ENCODE results near the gene AKAP5. TPM values are rescaled to one million over a fixed set of nuclear protein-coding genes. Genes with fewer than 3 reads are reported as not detected.
"Not testable (repeated sequence)": the region's sequence is repeated elsewhere in the genome, so short reads cannot be mapped to it uniquely, and the experiment has no call there.

Gene AKAP5
- total RNA-seq, 1 donor from 2014 or later = 0.16 TPM

DNA sequence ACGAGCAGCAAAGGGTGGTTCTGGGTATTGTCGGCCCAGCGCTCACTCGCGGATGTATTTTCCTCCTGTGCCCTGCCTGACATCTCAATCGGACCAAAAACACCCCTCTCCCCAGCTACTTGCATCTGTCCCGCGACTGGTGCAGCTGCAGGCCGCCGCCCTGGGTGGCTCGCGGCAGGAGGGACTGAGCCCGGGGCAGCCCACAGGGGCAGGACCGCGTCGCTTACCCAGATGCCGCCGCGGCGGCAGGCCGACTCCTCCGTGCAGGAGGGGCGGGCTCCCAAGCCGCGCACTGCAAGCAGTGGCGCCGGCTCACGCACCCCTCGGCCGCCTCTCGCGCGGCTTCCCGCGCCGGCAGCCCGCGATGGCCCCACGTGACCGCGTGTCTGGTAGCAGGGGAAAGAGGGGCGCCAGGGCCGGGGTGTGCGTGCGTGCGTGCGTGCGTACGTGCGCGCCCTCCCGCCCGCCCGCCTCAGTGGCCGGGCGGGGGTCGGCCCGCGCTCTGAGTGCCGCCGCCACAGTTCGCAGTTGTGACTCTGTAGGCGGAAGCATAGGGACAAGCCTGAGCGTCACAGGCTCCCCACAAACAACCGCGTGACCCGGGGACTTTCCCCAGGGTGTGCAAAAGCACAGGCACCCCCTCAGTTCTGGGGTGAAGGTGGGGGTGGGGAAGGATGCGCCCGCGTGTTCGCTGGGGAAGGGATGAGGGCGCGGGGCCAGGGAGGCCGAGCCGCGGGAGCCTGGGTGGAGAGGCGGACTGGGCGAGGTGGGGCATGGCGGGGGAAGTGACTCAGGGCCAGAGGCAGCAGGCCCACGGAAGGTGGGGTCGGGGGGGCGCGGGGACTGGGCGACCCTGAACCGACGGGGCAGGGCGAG is 38.4 kb downstream of the AKAP5 start, which contains the start of gene ZBTB25:
TSS of gene ZBTB25 (minus strand) at position 405 of the 876 bp plus-strand sequence. CDS start 13,305 bp downstream, outside the sequence.
- peak; percentile 87 for ATAC-seq

GRCh38 chr14:64504310-64504896 is 39.1 kb downstream of the AKAP5 start, which contains the start of gene ZBTB1:
TSS of gene ZBTB1 (plus strand) at chr14:64504770. CDS start at chr14:64521505, 16,735 bp downstream.
- ATAC-seq = peak; percentile 70

DNA sequence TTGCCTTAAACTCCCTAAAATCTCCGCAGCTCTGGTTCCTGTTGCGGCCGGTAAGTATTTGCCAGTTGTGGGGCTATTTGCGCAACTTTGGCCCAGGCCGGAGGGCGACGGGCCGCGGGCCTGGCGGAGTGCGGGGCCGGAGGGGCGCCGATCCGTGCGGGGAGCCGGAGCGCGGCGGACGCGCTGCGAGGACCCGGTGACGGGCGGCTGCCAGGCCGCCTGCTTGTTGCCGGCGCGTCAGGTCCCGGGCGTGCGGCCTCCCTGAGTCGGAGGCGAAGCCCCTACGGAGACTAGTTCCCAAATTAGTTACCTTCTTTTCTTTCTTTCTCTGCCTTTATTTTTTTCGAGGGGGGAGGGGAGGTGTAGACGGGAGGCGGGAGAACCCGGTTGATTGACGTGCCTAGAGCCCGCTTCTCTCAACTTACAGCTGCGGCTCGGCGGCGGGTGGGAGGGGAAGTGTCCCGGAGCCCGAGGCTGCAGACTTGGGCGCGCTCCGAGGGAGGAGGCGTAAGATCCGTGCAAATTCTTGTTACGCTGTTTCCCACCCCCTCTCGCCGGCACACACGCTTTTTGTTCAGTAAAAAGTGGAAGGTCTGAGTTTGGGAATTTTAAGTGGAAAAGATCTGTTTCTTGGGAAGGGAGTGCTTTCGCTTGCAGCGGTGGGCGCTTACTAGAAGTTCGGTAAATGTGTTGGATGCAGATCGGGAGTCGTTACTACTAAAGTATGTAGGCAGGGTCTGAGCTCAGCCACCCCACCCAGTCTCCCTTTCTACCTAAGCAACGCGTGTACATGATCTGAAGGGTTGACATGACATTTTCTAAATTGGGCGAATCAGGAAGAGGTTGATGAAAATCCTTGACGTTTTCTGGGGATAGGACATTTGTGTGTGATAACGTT is 39.8 kb downstream of the AKAP5 start:
- ATAC-seq = peak; percentile 56

- no peak for ATAC-seq
These were observed 41.4 kb downstream of the AKAP5 start for GRCh38 chr14:64506721-64507120.

DNA sequence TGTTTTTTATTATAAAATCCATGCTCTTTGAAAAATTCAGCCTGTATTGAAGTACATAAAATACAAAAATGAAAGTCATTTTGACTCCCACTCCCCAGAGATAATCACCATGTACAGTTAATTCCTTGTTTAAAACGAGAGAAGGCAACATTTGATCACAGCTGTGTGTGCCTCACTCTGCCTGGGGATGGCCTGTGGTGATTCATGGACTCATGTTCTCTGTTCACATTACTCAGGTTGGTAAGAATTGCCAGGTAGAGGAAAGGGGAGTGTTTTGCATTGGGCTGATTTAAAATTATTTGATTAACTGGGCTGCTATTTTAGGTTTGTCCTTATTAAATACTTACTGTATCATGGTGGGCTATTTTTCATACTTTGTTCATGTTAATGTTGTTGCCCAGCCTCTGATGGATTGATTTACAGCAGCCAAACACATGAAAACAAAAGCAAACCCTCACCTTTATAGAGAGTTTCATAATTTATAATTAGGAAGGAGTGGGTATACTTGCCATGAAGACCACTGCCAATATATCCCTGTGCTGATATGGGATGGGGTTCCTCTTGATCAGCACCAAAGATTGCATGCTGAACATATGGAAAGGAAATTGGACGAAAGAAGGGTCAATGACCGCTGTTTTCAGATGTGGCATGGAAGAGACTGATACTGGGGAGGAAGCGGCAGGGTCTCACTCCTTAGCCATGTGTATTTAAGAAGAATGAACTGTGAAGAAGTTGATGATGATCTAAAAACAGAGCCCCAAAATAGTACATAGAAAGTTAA is 42.3 kb downstream of the AKAP5 start:
- no peak for ATAC-seq

- ATAC-seq = no peak
These were observed 43.0 kb downstream of the AKAP5 start for GRCh38 chr14:64508215-64508776.

DNA sequence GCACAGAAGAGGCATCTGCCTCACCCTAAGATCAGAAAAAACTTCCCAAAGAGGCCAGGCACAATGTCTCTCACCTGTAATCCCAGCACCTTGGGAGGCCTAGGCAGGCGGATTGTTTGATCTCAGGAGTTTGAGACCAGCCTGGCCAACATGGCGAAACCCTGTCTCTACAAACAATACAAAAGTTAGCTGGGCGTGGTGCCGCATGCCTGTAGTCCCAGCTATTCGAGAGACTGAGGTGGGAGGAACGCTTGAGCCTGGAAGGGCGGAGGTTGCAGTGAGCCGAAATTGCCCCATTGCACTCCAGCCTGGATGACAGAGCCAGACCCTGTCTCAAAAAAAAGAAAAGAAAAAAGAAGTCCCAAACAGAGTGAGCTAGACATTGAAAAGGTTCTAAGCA is 43.7 kb downstream of the AKAP5 start:
- no peak for ATAC-seq

DNA sequence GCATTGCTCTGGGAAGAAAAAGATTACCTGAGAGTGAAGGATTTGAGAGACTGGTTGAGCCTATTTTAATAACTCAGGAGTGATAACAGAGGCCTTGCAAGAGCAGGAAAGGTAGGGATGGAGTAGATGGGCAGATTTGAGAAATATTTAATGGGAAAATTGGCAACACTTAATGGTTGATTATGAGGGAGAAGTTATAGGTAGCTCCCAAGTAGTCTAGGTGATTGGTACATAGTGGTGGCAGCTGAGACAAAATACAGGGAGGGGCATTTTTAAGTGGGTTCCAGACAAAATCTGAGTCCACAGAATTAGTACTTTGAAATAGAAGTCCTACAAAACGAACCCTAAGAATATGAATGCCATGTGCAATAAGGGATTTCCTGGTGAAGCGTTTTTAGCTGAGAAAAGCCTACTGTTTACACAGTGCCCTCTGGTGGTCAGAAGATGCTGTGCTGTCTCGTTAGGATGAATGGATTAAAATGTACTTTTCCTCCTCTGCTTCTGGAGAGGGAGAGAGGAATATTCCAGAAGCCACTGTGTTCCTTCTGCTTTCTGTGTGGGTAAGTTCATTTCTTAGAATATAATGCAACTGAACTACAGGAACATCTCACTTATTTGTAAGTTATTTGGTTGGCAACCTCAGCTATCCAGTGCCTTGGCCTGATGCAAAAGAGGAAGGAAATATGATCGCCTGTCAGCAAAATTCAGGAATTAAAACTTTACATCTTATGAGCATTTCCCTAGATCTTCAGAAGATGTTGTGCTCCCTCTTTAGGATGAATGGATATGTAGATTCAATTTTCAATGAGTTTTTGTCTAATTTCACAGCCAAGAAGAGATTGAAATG is 45.7 kb downstream of the AKAP5 start:
- ATAC-seq = peak; percentile 61

DNA sequence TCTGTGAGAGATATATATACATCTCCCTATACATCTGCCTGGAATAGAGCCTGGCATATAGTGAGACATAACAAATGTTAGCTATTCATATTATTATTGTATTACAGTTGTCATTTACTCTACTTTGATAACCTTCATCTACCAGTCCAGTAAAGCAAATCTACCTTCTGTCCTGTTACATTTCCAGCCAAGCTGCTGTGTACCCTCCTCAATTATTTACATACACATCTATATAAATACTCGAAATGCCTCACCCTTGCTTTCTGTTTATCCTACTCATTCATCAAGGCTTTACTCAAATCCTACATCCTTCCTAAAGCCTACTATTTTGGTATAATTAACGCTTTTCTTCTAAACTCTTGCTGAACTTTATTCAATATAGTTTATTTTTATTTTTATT is 48.0 kb downstream of the AKAP5 start:
- ATAC-seq = no peak

DNA sequence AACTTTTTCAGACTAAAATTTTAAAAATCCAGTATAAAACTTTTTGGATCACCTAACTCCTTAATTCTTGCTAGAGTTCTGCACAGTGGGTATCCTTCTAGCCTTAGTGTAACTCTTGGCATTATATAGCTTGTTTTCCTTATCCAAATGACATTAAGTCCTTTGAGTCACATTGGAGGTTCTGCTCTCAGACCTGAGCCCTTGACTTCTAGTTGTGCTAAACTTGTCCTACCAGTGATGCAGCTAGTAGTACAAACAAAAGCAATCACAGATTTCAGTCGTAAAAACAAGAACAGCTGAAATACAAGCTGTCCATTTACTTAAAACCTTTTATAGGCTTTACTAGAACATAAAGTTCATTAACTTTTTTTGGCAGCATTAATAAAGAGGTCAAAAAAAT is 49.8 kb downstream of the AKAP5 start:
- peak; percentile 45 for ATAC-seq

- no peak for ATAC-seq
These were observed 51.7 kb downstream of the AKAP5 start for GRCh38 chr14:64516969-64517368.

DNA sequence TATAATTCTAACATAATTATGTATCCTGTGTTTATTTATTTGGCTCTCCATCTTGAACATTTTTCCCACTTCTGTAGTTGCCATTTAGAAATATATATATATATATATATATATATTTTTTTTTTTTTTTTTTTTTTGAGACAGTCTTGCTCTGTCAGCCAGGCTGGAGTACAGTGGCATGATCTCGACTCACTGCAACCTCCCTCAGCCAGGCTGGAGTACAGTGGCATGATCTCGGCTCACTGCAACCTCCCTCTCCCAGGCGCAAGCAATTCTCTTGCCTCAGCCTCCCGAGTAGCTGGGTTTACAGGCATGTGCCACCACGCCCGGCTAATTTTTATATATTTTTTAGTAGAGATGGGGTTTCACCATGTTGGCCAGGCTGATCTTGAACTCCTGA is 52.4 kb downstream of the AKAP5 start:
- ATAC-seq = not testable (repeated sequence)

- ATAC-seq = no peak
These were observed 52.9 kb downstream of the AKAP5 start for GRCh38 chr14:64518229-64518628.

DNA sequence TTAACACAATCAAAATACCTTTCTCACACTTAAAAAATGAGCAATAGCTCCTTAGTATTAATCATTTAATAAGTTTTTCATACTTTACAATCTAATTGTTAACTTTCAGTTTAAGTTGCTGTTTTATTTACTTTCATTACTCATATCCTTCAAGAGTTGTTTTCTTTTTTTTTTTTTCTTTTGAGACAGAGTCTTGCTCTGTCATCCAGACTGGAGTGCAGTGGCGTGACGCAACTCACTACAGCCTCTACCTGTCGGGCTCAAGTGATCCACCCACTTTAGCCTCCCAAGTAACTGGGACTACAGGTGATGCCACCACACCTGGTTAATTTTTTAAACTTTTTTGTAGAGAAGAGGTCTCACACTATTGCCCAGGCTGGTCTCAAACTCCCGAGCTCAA is 55.4 kb downstream of the AKAP5 start:
- peak; percentile 48 for ATAC-seq

- ATAC-seq = no peak
These were observed 57.5 kb downstream of the AKAP5 start for GRCh38 chr14:64522591-64523355.
